Caco-2 (cell line): ENCODE results near the gene UBA1. TPM values are rescaled to one million over a fixed set of nuclear protein-coding genes. Genes with fewer than 3 reads are reported as not detected.

ENCODE experiments used
- BruUV-seq: library from RNA; stranded (reverse); fragments of 400-500 nt; replicated peaks from 2 replicates; lab custom pipeline; 2021; lab: Mats Ljungman, UMichigan
- CTCF ChIA-PET: fragments of 300-600 bp; sonication (Branson Sonifier 250); formaldehyde crosslinking; loops from one replicate; lab custom pipeline; 2022; ENCODE audit warnings: antibody characterized with exemption; lab: Charles Lee
- POLR2A ChIA-PET: fragments of 300-600 bp; sonication (Branson Sonifier 250); formaldehyde crosslinking; loops from one replicate; lab custom pipeline; 2022; ENCODE audit warnings: antibody characterized with exemption; lab: Charles Lee
- DNase-seq, 2 experiments: peaks; one replicate each; pipeline versions ENCODE4 v3.0.0 to v3.0.0-alpha.2; 2020 to 2022
- H3K27me3 ChIP-seq: replicated peaks from 2 replicates; pipeline ENCODE4 v1.6.0; 2011; ENCODE audit warnings: low read length; ENCODE audit not compliant: control insufficient read depth, insufficient read depth
- H3K36me3 ChIP-seq: 2 replicates; pipeline ENCODE4 v1.5.1; 2011; ENCODE audit warnings: low read length; ENCODE audit not compliant: control insufficient read depth, insufficient read depth
- H3K4me1 ChIP-seq: fragments of 250-450 bp; sonication (Bioruptor Pico); 2 replicates; pipeline ENCODE4 v1.5.1; 2020; ENCODE audit warnings: mild to moderate bottlenecking
- H3K4me3 ChIP-seq: 2 replicates; pipeline ENCODE4 v1.5.1; 2011; ENCODE audit warnings: low read depth, mild to moderate bottlenecking, control low read depth, low read length
- H3K9me3 ChIP-seq: fragments of 250-450 bp; sonication (Bioruptor Pico); 2 replicates; pipeline ENCODE4 v1.5.1; 2020; ENCODE audit warnings: mild to moderate bottlenecking, moderate library complexity
- H3K27ac Mint-ChIP-seq: one replicate; pipeline ENCODE4 v1.8.0; 2022; ENCODE audit warnings: mixed read lengths; ENCODE audit not compliant: unreplicated experiment
- H3K27me3 Mint-ChIP-seq: one replicate; pipeline ENCODE4 v1.8.0; 2022; ENCODE audit warnings: mixed read lengths; ENCODE audit not compliant: insufficient read depth, unreplicated experiment
- H3K36me3 Mint-ChIP-seq: one replicate; pipeline ENCODE4 v1.8.0; 2022; ENCODE audit warnings: mild to moderate bottlenecking, mixed read lengths; ENCODE audit not compliant: insufficient read depth, unreplicated experiment
- H3K4me1 Mint-ChIP-seq: one replicate; pipeline ENCODE4 v1.8.0; 2022; ENCODE audit warnings: low read depth, mixed read lengths; ENCODE audit not compliant: unreplicated experiment
- H3K4me3 Mint-ChIP-seq: one replicate; pipeline ENCODE4 v1.8.0; 2022; ENCODE audit warnings: mild to moderate bottlenecking, moderate library complexity, mixed read lengths; ENCODE audit not compliant: unreplicated experiment
- H3K9me3 Mint-ChIP-seq: one replicate; pipeline ENCODE4 v1.8.0; 2022; ENCODE audit warnings: mixed read lengths; ENCODE audit not compliant: unreplicated experiment
- CTCF ChIP-seq, 2 experiments: fragments of 200-600 bp in 1 of 2; IDR thresholded peaks; 1 replicate in 1 of 2; 2 replicates in 1 of 2; pipeline versions ENCODE4 v1.5.1 to v1.8.0; 2011 to 2022; ENCODE audit warnings: antibody characterized with exemption in 1 of 2, control low read depth in 1 of 2, inconsistent platforms in 1 of 2, low read depth in 1 of 2, low read length in 1 of 2, mild to moderate bottlenecking in 1 of 2, moderate library complexity in 1 of 2; ENCODE audit not compliant: insufficient read depth in 1 of 2, severe bottlenecking in 1 of 2, unreplicated experiment in 1 of 2
- intact Hi-C: fragments of 100-400 bp; cut with micrococcal nuclease; formaldehyde crosslinking; loops from one replicate; pipeline ENCODE4 v1.10.0; 2022; ENCODE audit not compliant: unreplicated experiment
- total RNA-seq: library from RNA; stranded (reverse); gene quantifications from 2 replicates; pipeline ENCODE4 v1.2.3, GENCODE V29; 2022

UBA1 gene
- total RNA-seq, 1 experiment from 2014 or later = 156 TPM

DNA sequence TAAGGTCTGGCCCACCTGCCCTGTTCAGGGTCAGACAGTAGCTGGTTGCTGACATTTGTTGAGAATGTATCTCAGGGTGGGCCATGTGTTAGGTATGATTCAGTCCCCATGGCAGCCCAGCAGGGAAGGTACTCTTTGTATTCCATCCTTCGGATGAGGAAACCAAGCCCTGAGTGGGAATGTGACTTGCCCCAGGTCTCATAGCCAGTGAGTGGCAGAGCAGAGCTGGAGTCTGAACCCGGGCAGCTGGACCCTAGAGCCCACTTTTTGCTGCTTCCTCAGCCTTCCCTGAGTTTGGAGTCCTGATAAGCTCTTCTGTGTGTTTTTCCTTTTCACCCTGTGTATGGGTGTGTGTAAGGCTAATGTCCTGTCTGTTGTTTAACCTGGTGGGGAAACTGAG lies 21.6 kb upstream of the UBA1 start:
- TF ChIP-seq CTCF (IDR thresholded peaks at IDR 0.05; ENCODE audit: insufficient read depth in 1 of 2, low read depth in 1 of 2, low read length in 1 of 2, severe bottlenecking in 1 of 2, unreplicated experiment in 1 of 2) = no peak
- no peak overlapping the region for H3K27ac Mint-ChIP-seq
- H3K27me3 Mint-ChIP-seq = no peaks in the 10 kb centered on the region
- intact Hi-C loops = no loop called here
- no peaks in the 10 kb centered on the region for H3K27me3 ChIP-seq
- POLR2A ChIA-PET = no interaction called here
- CTCF ChIA-PET = no interaction called here
- no peaks in the 10 kb centered on the region for H3K4me1 ChIP-seq
- H3K36me3 ChIP-seq = no peaks in the 10 kb centered on the region
- no peaks in the 10 kb centered on the region for H3K4me1 Mint-ChIP-seq
- no peaks in the 10 kb centered on the region for H3K9me3 ChIP-seq
- no peak for DNase-seq
- no TSS peak for BruUV-seq
- H3K9me3 Mint-ChIP-seq = no peaks in the 10 kb centered on the region
- peaks cover 39% of the 10 kb centered on the region for H3K36me3 Mint-ChIP-seq
- H3K4me3 Mint-ChIP-seq = no peak overlapping the region
- H3K4me3 ChIP-seq = no peak overlapping the region

GRCh38 chrX:47172549-47172948 lies 21.1 kb upstream of the UBA1 start:
- CTCF ChIA-PET = no interaction called here
- no peak for DNase-seq
- H3K4me1 Mint-ChIP-seq = no peaks in the 10 kb centered on the region
- Histone ChIP-seq H3K4me3 (no peak overlapping the region), H3K9me3 (no peaks in the 10 kb centered on the region), H3K36me3 (no peaks in the 10 kb centered on the region), H3K4me1 (no peaks in the 10 kb centered on the region), H3K27me3 (no peaks in the 10 kb centered on the region)
- H3K27ac Mint-ChIP-seq = no peak overlapping the region
- H3K36me3 Mint-ChIP-seq = peaks cover 42% of the 10 kb centered on the region
- intact Hi-C loops = no loop called here
- no peaks in the 10 kb centered on the region for H3K27me3 Mint-ChIP-seq
- POLR2A ChIA-PET = no interaction called here
- H3K9me3 Mint-ChIP-seq = no peaks in the 10 kb centered on the region
- BruUV-seq = no TSS peak
- no peak for TF ChIP-seq CTCF (IDR thresholded peaks at IDR 0.05; ENCODE audit: insufficient read depth in 1 of 2, low read depth in 1 of 2, low read length in 1 of 2, severe bottlenecking in 1 of 2, unreplicated experiment in 1 of 2)
- H3K4me3 Mint-ChIP-seq = no peak overlapping the region

- H3K27me3 Mint-ChIP-seq = no peaks in the 10 kb centered on the region
- H3K27ac Mint-ChIP-seq = no peak overlapping the region
- Histone ChIP-seq H3K36me3 (no peaks in the 10 kb centered on the region), H3K4me3 (no peak overlapping the region), H3K27me3 (no peaks in the 10 kb centered on the region), H3K4me1 (no peaks in the 10 kb centered on the region), H3K9me3 (no peaks in the 10 kb centered on the region)
- no peak overlapping the region for H3K4me3 Mint-ChIP-seq
- H3K36me3 Mint-ChIP-seq = peaks cover 47% of the 10 kb centered on the region
- CTCF ChIA-PET = no interaction called here
- no peaks in the 10 kb centered on the region for H3K4me1 Mint-ChIP-seq
- no TSS peak for BruUV-seq
- POLR2A ChIA-PET = no interaction called here
- no peaks in the 10 kb centered on the region for H3K9me3 Mint-ChIP-seq
- no peak for DNase-seq
- intact Hi-C loops = no loop called here
- no peak for TF ChIP-seq CTCF (IDR thresholded peaks at IDR 0.05; ENCODE audit: insufficient read depth in 1 of 2, low read depth in 1 of 2, low read length in 1 of 2, severe bottlenecking in 1 of 2, unreplicated experiment in 1 of 2)
Measured at GRCh38 chrX:47172971-47173792, 20.4 kb upstream of the UBA1 start.
